Measurements from ENCODE around the gene MEGF10.
"Not testable (repeated sequence)": the region's sequence is repeated elsewhere in the genome, so short reads cannot be mapped to it uniquely, and the experiment has no call there.

The MEGF10 gene

GRCh38 chr5:127313847-127314473 is 23.4 kb downstream of the MEGF10 start:
- TF ChIP-seq BACH2 (CRISPR knock-in tag; IDR thresholded peaks at IDR 0.05; ENCODE audit: borderline replicate concordance), result no peak
- TF ChIP-seq, protein P1, sequence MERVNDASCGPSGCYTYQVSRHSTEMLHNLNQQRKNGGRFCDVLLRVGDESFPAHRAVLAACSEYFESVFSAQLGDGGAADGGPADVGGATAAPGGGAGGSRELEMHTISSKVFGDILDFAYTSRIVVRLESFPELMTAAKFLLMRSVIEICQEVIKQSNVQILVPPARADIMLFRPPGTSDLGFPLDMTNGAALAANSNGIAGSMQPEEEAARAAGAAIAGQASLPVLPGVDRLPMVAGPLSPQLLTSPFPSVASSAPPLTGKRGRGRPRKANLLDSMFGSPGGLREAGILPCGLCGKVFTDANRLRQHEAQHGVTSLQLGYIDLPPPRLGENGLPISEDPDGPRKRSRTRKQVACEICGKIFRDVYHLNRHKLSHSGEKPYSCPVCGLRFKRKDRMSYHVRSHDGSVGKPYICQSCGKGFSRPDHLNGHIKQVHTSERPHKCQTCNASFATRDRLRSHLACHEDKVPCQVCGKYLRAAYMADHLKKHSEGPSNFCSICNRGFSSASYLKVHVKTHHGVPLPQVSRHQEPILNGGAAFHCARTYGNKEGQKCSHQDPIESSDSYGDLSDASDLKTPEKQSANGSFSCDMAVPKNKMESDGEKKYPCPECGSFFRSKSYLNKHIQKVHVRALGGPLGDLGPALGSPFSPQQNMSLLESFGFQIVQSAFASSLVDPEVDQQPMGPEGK (CRISPR knock-in tag; IDR thresholded peaks at IDR 0.05; ENCODE audit: borderline replicate concordance), result no peak
- TF ChIP-seq SNAI2 (CRISPR knock-in tag; IDR thresholded peaks at IDR 0.05), result no peak
- TF ChIP-seq TSHZ2 (CRISPR knock-in tag; IDR thresholded peaks at IDR 0.05), result no peak
- no peak for TF ChIP-seq TOX (CRISPR knock-in tag; IDR thresholded peaks at IDR 0.05; ENCODE audit: borderline replicate concordance)
- TF ChIP-seq TCF4 (CRISPR knock-in tag; IDR thresholded peaks at IDR 0.05; ENCODE audit: borderline replicate concordance), result no peak
- no peak for TF ChIP-seq POU6F1 (CRISPR knock-in tag; IDR thresholded peaks at IDR 0.05; ENCODE audit: borderline replicate concordance, low read depth)
- TF ChIP-seq ZFP30 (CRISPR knock-in tag; IDR thresholded peaks at IDR 0.05), result no peak
- TF ChIP-seq ISL1 (CRISPR knock-in tag; IDR thresholded peaks at IDR 0.05), result no peak
- no peak for TF ChIP-seq ZNF70 (CRISPR knock-in tag; IDR thresholded peaks at IDR 0.05)
- no peak for TF ChIP-seq GLIS3 (CRISPR knock-in tag; IDR thresholded peaks at IDR 0.05)
- TF ChIP-seq OSR1 (CRISPR knock-in tag; IDR thresholded peaks at IDR 0.05), result no peak
- no peak for TF ChIP-seq ZNF565 (CRISPR knock-in tag; conservative IDR thresholded peaks at IDR 0.05; ENCODE audit: low read depth)
- TF ChIP-seq RARB (CRISPR knock-in tag; IDR thresholded peaks at IDR 0.05), result no peak
- no peak for TF ChIP-seq CREB5 (CRISPR knock-in tag; IDR thresholded peaks at IDR 0.05; ENCODE audit: low read depth)
- no peak for TF ChIP-seq ZC3H10 (CRISPR knock-in tag; IDR thresholded peaks at IDR 0.05)
- no peak for TF ChIP-seq ZNF8 (CRISPR knock-in tag; IDR thresholded peaks at IDR 0.05)
- no peak for TF ChIP-seq ZFP3 (CRISPR knock-in tag; IDR thresholded peaks at IDR 0.05)
- TF ChIP-seq, protein P2, sequence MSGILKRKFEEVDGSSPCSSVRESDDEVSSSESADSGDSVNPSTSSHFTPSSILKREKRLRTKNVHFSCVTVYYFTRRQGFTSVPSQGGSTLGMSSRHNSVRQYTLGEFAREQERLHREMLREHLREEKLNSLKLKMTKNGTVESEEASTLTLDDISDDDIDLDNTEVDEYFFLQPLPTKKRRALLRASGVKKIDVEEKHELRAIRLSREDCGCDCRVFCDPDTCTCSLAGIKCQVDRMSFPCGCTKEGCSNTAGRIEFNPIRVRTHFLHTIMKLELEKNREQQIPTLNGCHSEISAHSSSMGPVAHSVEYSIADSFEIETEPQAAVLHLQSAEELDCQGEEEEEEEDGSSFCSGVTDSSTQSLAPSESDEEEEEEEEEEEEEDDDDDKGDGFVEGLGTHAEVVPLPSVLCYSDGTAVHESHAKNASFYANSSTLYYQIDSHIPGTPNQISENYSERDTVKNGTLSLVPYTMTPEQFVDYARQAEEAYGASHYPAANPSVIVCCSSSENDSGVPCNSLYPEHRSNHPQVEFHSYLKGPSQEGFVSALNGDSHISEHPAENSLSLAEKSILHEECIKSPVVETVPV (CRISPR knock-in tag; IDR thresholded peaks at IDR 0.05), result no peak
- ATAC-seq, result peak; percentile 96

GRCh38 chr5:127316011-127316410 is 25.4 kb downstream of the MEGF10 start:
- TF ChIP-seq OSR1 (CRISPR knock-in tag; IDR thresholded peaks at IDR 0.05) (no peak), ZNF70 (CRISPR knock-in tag; IDR thresholded peaks at IDR 0.05) (no peak), SNAI2 (CRISPR knock-in tag; IDR thresholded peaks at IDR 0.05) (no peak), ZNF8 (CRISPR knock-in tag; IDR thresholded peaks at IDR 0.05) (no peak), ZNF565 (CRISPR knock-in tag; conservative IDR thresholded peaks at IDR 0.05; ENCODE audit: low read depth) (no peak), RARB (CRISPR knock-in tag; IDR thresholded peaks at IDR 0.05) (no peak), PPARA (CRISPR knock-in tag; IDR thresholded peaks at IDR 0.05; ENCODE audit: borderline replicate concordance) (no peak), BACH2 (CRISPR knock-in tag; IDR thresholded peaks at IDR 0.05; ENCODE audit: borderline replicate concordance) (no peak), ISL1 (CRISPR knock-in tag; IDR thresholded peaks at IDR 0.05) (no peak), ZC3H10 (CRISPR knock-in tag; IDR thresholded peaks at IDR 0.05) (no peak), ARNTL (CRISPR knock-in tag; IDR thresholded peaks at IDR 0.05; ENCODE audit: borderline replicate concordance, low read depth) (no peak), TOX (CRISPR knock-in tag; IDR thresholded peaks at IDR 0.05; ENCODE audit: borderline replicate concordance) (no peak), ZFP30 (CRISPR knock-in tag; IDR thresholded peaks at IDR 0.05) (no peak), ESRRG (CRISPR knock-in tag; IDR thresholded peaks at IDR 0.05) (no peak), POU6F1 (CRISPR knock-in tag; IDR thresholded peaks at IDR 0.05; ENCODE audit: borderline replicate concordance, low read depth) (no peak), CSDC2 (CRISPR knock-in tag; IDR thresholded peaks at IDR 0.05) (no peak), TCF4 (CRISPR knock-in tag; IDR thresholded peaks at IDR 0.05; ENCODE audit: borderline replicate concordance) (no peak), CREB5 (CRISPR knock-in tag; IDR thresholded peaks at IDR 0.05; ENCODE audit: low read depth) (no peak), GLIS3 (CRISPR knock-in tag; IDR thresholded peaks at IDR 0.05) (no peak)
- TF ChIP-seq, protein P2 (CRISPR knock-in tag; IDR thresholded peaks at IDR 0.05), result no peak
- no peak for ATAC-seq

DNA sequence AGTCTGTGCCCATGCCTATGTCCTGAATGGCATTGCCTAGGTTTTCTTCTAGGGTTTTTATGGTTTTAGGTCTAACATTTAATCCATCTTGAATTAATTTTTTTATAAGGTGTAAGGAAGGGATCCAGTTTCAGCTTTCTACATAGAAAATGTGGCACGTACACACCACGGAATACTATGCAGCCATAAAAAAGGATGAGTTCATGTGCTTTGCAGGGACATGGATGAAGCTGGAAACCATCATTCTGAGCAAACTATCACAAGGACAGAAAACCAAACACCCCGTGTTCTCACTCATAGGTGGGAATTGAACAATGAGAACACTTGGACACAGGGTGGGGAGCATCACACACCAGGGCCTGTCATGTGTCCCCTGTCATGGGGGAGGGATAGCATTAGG is 26.8 kb downstream of the MEGF10 start:
- ATAC-seq, result not testable (repeated sequence)

All from SK-N-SH treated with all-trans-retinoic acid at 6 μM for 48 hours (cell line).